Measurements from ENCODE around the gene AVEN. TPM values are rescaled to one million over a fixed set of nuclear protein-coding genes. Genes with fewer than 3 reads are reported as not detected.

AVEN gene
- total and polyA plus RNA-seq, 8 donors = 11.3 to 16.9 (median 15.1) TPM

DNA sequence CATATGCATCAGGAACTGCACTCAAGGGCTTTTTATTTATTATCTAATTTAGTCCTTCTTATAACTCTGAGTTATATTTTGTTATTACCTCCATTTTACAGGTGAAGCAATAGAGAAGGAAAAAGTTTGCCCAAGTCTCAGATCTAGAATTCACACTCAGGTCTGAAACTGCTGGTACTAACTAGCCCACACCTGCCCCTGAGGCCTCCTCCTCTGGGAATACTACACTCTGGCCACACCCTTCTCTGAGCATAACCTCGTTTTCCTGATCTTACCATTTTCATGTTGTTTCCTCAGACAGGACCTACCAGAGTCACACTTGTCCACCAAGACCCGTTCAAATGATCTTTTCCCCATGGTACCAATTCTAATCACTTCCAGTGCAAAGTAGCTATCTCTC, 164.8 kb downstream of the AVEN start:
- DNase-seq (no peak), ATAC-seq (no peak)
- intact Hi-C loops (cut with DNase I) = no loop called here
- no peak overlapping the region for H3K4me3 ChIP-seq
- H3K36me3 ChIP-seq = no peaks in the 10 kb centered on the region
- H3K9me3 ChIP-seq = no peaks in the 10 kb centered on the region
- TF ChIP-seq, protein P1, sequence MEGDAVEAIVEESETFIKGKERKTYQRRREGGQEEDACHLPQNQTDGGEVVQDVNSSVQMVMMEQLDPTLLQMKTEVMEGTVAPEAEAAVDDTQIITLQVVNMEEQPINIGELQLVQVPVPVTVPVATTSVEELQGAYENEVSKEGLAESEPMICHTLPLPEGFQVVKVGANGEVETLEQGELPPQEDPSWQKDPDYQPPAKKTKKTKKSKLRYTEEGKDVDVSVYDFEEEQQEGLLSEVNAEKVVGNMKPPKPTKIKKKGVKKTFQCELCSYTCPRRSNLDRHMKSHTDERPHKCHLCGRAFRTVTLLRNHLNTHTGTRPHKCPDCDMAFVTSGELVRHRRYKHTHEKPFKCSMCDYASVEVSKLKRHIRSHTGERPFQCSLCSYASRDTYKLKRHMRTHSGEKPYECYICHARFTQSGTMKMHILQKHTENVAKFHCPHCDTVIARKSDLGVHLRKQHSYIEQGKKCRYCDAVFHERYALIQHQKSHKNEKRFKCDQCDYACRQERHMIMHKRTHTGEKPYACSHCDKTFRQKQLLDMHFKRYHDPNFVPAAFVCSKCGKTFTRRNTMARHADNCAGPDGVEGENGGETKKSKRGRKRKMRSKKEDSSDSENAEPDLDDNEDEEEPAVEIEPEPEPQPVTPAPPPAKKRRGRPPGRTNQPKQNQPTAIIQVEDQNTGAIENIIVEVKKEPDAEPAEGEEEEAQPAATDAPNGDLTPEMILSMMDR (IDR thresholded peaks at IDR 0.05) = no peak
- no peak overlapping the region for H3K27ac ChIP-seq
- no peaks in the 10 kb centered on the region for H3K4me1 ChIP-seq
- no peaks in the 10 kb centered on the region for H3K27me3 ChIP-seq

DNA sequence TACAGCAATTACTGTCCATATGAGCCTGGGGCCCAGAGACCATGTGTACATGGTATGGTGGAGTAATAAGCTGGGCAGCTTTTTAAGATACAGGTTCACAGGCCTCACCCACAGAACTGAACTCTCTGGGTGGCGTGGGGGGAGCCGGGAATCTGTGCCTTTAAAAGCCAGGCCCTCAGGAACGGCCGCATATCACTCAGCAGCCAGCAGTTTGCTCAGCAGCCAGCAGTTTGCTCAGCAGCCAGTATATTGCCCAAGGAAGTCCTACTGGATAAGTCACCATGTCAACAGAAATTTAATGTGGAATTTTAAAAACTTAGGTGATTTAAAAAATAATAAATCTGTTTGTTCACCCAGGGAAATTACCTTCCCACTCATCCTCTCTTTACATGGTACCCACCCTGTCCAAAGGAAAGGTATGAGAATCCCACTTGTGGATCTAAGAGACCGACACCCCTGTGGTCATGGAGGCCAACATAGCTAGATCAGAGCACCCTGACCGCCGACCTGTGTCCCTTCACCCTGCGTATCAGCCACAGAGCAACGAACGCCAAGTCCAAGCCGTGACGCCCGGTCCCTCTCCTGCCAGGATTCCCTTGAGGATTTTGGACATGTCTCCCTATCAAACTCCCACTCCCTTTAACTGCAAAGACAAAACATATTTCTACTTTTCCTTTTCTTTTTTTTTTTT, 166.4 kb downstream of the AVEN start:
- DNase-seq (no peak), ATAC-seq (no peak)
- no peaks in the 10 kb centered on the region for H3K4me1 ChIP-seq
- intact Hi-C loops (cut with DNase I) = no loop called here
- H3K27me3 ChIP-seq = no peaks in the 10 kb centered on the region
- no peaks in the 10 kb centered on the region for H3K9me3 ChIP-seq
- TF ChIP-seq, protein P1 (IDR thresholded peaks at IDR 0.05) = no peak
- H3K27ac ChIP-seq = no peak overlapping the region
- H3K4me3 ChIP-seq = no peak overlapping the region
- H3K36me3 ChIP-seq = no peaks in the 10 kb centered on the region

DNA sequence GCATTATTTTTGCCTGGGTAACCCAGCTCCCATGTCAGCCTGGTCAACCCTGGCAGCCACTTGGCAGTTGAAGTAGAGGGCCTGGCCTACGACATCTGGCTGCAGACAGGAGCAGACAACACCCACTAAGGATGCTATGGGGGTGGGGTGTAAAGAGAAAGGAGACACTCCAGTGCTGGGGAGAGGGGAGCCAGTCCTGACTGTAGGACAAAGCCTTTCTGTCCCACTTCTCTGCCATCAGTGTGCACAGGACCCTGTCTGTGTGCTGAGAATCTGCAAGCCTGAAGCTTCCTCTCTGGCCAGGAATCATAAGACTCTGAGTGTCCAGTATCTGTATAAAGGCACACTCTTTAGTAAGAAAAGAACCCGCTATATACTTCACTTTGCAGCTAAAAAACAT, 167.0 kb downstream of the AVEN start:
- Histone ChIP-seq H3K9me3 (no peaks in the 10 kb centered on the region), H3K36me3 (no peaks in the 10 kb centered on the region), H3K4me3 (no peak overlapping the region), H3K27ac (no peak overlapping the region), H3K4me1 (no peaks in the 10 kb centered on the region), H3K27me3 (no peaks in the 10 kb centered on the region)
- TF ChIP-seq, protein P1 (IDR thresholded peaks at IDR 0.05) = no peak
- no peak for DNase-seq
- no peak for ATAC-seq
- intact Hi-C loops (cut with DNase I) = no loop called here

DNA sequence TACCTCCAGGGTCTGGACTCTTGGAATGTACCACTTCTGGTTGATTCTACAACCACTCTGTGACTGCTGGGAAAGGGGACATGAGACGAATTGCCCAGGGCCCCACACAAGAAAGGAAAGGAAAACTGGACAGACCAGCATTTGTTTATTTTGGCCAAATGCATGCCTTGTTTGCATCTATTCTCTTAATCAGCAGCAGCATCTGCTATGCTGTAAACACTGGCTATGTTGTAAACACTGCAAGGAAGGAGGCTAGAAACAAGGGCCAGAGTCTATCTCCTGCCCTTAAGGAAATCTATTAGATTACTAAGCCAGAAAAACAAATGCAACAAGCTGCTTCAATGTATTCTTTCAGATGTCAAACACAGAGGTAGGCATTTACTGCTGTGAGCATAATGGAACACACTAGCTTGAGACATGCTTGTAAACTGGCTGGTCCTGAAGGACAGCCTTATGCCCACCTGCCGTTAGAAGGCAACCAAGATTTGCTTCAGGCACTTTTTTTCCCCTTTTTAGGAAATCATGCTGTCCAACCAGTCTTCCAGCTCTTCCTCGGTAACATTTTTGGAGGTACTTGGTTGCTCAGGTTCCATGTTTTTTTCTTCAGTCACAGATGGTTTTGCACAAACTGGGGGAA, 172.8 kb downstream of the AVEN start:
- peak in 1 of 4 donors; percentile 12 for DNase-seq
- intact Hi-C loops (cut with DNase I) = no loop called here

DNA sequence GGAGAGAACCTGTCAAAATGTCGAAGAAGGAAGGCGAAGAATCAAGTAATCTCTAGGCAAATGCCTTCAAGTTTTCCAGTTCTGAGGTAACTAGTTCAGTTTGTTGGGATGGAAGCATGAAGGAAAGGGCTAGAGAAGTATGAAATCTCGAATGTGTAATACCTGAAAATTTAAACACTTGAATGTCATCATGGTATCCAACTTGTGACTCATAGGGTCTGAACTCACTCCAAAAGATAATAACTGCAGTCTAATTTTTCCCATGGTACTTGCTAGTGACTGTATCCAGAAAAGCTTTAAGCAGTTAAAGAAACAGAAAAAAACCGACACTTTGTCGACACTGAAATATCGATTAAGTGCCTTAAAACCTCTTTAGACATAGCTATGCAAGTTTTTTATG, 173.6 kb downstream of the AVEN start:
- peaks cover 0 to 3% of the 10 kb centered on the region in 2 donors for H3K4me1 ChIP-seq
- H3K9me3 ChIP-seq = no peaks in the 10 kb centered on the region
- ATAC-seq (peak; percentile 50), DNase-seq (no peak)
- H3K27ac ChIP-seq = no peak overlapping the region
- TF ChIP-seq, protein P1 (IDR thresholded peaks at IDR 0.05) = no peak
- H3K36me3 ChIP-seq = peaks cover 0 to 6% of the 10 kb centered on the region in 2 donors
- no peaks in the 10 kb centered on the region for H3K27me3 ChIP-seq
- intact Hi-C loops (cut with DNase I) = no loop called here
- no peak overlapping the region for H3K4me3 ChIP-seq

More for the DNA sequence above, 172.8 kb downstream of the AVEN start:
- no peak overlapping the region for H3K27ac ChIP-seq
- H3K36me3 ChIP-seq = peaks cover 0 to 6% of the 10 kb centered on the region in 2 donors
- no peak overlapping the region for H3K4me3 ChIP-seq
- no peaks in the 10 kb centered on the region for H3K9me3 ChIP-seq
- TF ChIP-seq, protein P1 (IDR thresholded peaks at IDR 0.05) = no peak
- ATAC-seq = no peak
- H3K27me3 ChIP-seq = no peaks in the 10 kb centered on the region
- H3K4me1 ChIP-seq = peaks cover 0 to 3% of the 10 kb centered on the region in 2 donors

Data from left lung (tissue), 10 donors.